A673 (cell line): Measurements from ENCODE around the gene IFNA16.
"Not testable (repeated sequence)": the region's sequence is repeated elsewhere in the genome, so short reads cannot be mapped to it uniquely, and the experiment has no call there.

Source experiments
- EZH2 ChIP-seq: fragments of 200-600 bp; sonication (generic); IDR thresholded peaks from 2 replicates; pipeline ENCODE4 v1.6.1; 2017; ENCODE audit warnings: borderline replicate concordance, low read depth, mild to moderate bottlenecking, mixed read lengths, antibody characterized with exemption, low read length; ENCODE audit not compliant: poor library complexity, severe bottlenecking
- TF ChIP-seq, protein P1 (sequence below): fragments of 300-800, 200-600 bp; sonication (generic); conservative IDR thresholded peaks from 2 replicates; pipeline ENCODE4 v1.5.1; 2017; ENCODE audit warnings: low read depth, mild to moderate bottlenecking, antibody characterized with exemption, low read length, moderate library complexity, mixed read lengths

DNA sequence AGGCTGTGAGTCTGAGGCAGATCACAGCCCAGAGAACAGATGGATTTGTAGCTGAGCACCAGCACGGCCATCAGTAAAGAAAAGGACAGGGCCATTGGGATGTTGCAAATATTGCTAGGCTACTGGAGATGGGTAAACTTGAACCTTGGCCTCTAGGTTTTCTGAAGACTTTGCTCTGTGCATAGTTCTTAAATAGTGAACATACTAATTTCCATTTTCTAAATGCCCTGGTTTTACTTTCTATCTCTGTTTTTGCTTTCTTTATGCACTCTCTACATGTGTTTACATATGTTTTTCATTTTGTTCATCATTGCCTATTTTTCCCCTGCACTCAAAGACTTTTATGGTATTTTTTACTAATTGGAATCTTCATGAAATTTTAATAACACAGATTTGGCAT lies at the start of gene IFNA16:
- TF ChIP-seq, protein P1, sequence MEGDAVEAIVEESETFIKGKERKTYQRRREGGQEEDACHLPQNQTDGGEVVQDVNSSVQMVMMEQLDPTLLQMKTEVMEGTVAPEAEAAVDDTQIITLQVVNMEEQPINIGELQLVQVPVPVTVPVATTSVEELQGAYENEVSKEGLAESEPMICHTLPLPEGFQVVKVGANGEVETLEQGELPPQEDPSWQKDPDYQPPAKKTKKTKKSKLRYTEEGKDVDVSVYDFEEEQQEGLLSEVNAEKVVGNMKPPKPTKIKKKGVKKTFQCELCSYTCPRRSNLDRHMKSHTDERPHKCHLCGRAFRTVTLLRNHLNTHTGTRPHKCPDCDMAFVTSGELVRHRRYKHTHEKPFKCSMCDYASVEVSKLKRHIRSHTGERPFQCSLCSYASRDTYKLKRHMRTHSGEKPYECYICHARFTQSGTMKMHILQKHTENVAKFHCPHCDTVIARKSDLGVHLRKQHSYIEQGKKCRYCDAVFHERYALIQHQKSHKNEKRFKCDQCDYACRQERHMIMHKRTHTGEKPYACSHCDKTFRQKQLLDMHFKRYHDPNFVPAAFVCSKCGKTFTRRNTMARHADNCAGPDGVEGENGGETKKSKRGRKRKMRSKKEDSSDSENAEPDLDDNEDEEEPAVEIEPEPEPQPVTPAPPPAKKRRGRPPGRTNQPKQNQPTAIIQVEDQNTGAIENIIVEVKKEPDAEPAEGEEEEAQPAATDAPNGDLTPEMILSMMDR = not testable (repeated sequence)
- not testable (repeated sequence) for TF ChIP-seq EZH2
